SK-N-SH treated with all-trans-retinoic acid at 6 μM for 48 hours (cell line): ENCODE results near the gene OR1L8.

Experiments
- ATAC-seq: fragments of 200-7000 bp; cut with Tn5 transposase; 3 replicates; pipeline ENCODE4 v1.9.1; 2020; ENCODE audit warnings: mild to moderate bottlenecking, moderate library complexity
- ARNTL ChIP-seq: fragments of 450-650 bp; formaldehyde crosslinking; IDR thresholded peaks from 2 replicates; pipeline ENCODE4 v1.5.0; 2020; ENCODE audit warnings: low read depth, mild to moderate bottlenecking, moderate library complexity, borderline replicate concordance
- BACH2 ChIP-seq: fragments of 250-450 bp; sonication (Bioruptor Pico); IDR thresholded peaks from 2 replicates; pipeline ENCODE4 v1.9.0; 2021; ENCODE audit warnings: mild to moderate bottlenecking, borderline replicate concordance
- CREB5 ChIP-seq: fragments of 250-450 bp; sonication (Bioruptor Pico); IDR thresholded peaks from 2 replicates; pipeline ENCODE4 v1.5.1; 2020; ENCODE audit warnings: low read depth, mild to moderate bottlenecking, moderate library complexity
- CSDC2 ChIP-seq: fragments of 250-450 bp; sonication (Bioruptor Pico); IDR thresholded peaks from 2 replicates; pipeline ENCODE4 v1.5.0; 2020; ENCODE audit warnings: mild to moderate bottlenecking, moderate library complexity
- CSRNP3 ChIP-seq: fragments of 250-450 bp; sonication (Bioruptor Pico); IDR thresholded peaks from 2 replicates; pipeline ENCODE4 v1.5.1; 2021; ENCODE audit warnings: mild to moderate bottlenecking, moderate library complexity
- ESRRG ChIP-seq: fragments of 250-450 bp; sonication (Bioruptor Pico); IDR thresholded peaks from 2 replicates; pipeline ENCODE4 v1.6.1; 2021; ENCODE audit warnings: mild to moderate bottlenecking
- GLIS3 ChIP-seq: fragments of 250-450 bp; sonication (Bioruptor Pico); IDR thresholded peaks from 2 replicates; pipeline ENCODE4 v1.5.0; 2020; ENCODE audit warnings: mild to moderate bottlenecking, moderate library complexity
- ISL1 ChIP-seq: fragments of 250-450 bp; sonication (Bioruptor Pico); IDR thresholded peaks from 2 replicates; pipeline ENCODE4 v2.1.2; 2022; ENCODE audit warnings: mild to moderate bottlenecking, moderate library complexity
- PATZ1 ChIP-seq: fragments of 250-450 bp; sonication (Bioruptor Pico); IDR thresholded peaks from 2 replicates; pipeline ENCODE4 v1.8.0; 2020; ENCODE audit warnings: mild to moderate bottlenecking, moderate library complexity, borderline replicate concordance
- POU6F1 ChIP-seq: fragments of 250-450 bp; sonication (Bioruptor Pico); IDR thresholded peaks from 2 replicates; pipeline ENCODE4 v1.8.0; 2021; ENCODE audit warnings: low read depth, mild to moderate bottlenecking, moderate library complexity, borderline replicate concordance
- PPARA ChIP-seq: fragments of 250-450 bp; sonication (Bioruptor Pico); IDR thresholded peaks from 2 replicates; pipeline ENCODE4 v1.5.0; 2020; ENCODE audit warnings: mild to moderate bottlenecking, borderline replicate concordance
- RARB ChIP-seq: fragments of 250-450 bp; sonication (Bioruptor Pico); IDR thresholded peaks from 2 replicates; pipeline ENCODE4 v1.8.0; 2021; ENCODE audit warnings: mild to moderate bottlenecking, moderate library complexity
- SNAI2 ChIP-seq: fragments of 250-450 bp; sonication (Bioruptor Pico); IDR thresholded peaks from 2 replicates; pipeline ENCODE4 v1.5.0; 2020; ENCODE audit warnings: mild to moderate bottlenecking, moderate library complexity
- TCF4 ChIP-seq: fragments of 250-450 bp; sonication (Bioruptor Pico); IDR thresholded peaks from 2 replicates; pipeline ENCODE4 v1.8.0; 2021; ENCODE audit warnings: mild to moderate bottlenecking, moderate library complexity, borderline replicate concordance
- TOX ChIP-seq: fragments of 250-450 bp; sonication (Bioruptor Pico); IDR thresholded peaks from 2 replicates; pipeline ENCODE4 v1.8.0; 2021; ENCODE audit warnings: mild to moderate bottlenecking, moderate library complexity, borderline replicate concordance
- TSHZ2 ChIP-seq: fragments of 250-450 bp; sonication (Bioruptor Pico); IDR thresholded peaks from 2 replicates; pipeline ENCODE4 v1.5.0; 2020; ENCODE audit warnings: mild to moderate bottlenecking, moderate library complexity
- ZC3H10 ChIP-seq: fragments of 250-450 bp; sonication (Bioruptor Pico); IDR thresholded peaks from 2 replicates; pipeline ENCODE4 v1.5.1; 2021; ENCODE audit warnings: mild to moderate bottlenecking, moderate library complexity
- ZFP3 ChIP-seq: fragments of 250-450 bp; sonication (Bioruptor Pico); IDR thresholded peaks from 2 replicates; pipeline ENCODE4 v1.5.0; 2020; ENCODE audit warnings: mild to moderate bottlenecking, moderate library complexity
- ZFP30 ChIP-seq: fragments of 450-650 bp; formaldehyde crosslinking; IDR thresholded peaks from 2 replicates; pipeline ENCODE4 v1.5.0; 2022; ENCODE audit warnings: mild to moderate bottlenecking, moderate library complexity
- ZNF565 ChIP-seq: fragments of 450-650 bp; formaldehyde crosslinking; conservative IDR thresholded peaks from 2 replicates; pipeline ENCODE4 v1.5.0; 2020; ENCODE audit warnings: low read depth, mild to moderate bottlenecking, moderate library complexity
- ZNF8 ChIP-seq: fragments of 450-650 bp; formaldehyde crosslinking; IDR thresholded peaks from 2 replicates; pipeline ENCODE4 v1.5.0; 2020; ENCODE audit warnings: mild to moderate bottlenecking, moderate library complexity

OR1L8 gene

GRCh38 chr9:122519376-122519775, 63.8 kb downstream of the OR1L8 start:
- no peak for TF ChIP-seq TOX (CRISPR knock-in tag)
- no peak for TF ChIP-seq GLIS3 (CRISPR knock-in tag)
- no peak for TF ChIP-seq ZNF8 (CRISPR knock-in tag)
- no peak for TF ChIP-seq ZFP3 (CRISPR knock-in tag)
- no peak for TF ChIP-seq PATZ1 (CRISPR knock-in tag)
- TF ChIP-seq PPARA (CRISPR knock-in tag): no peak
- TF ChIP-seq CSDC2 (CRISPR knock-in tag): no peak
- TF ChIP-seq CREB5 (CRISPR knock-in tag): no peak
- no peak for TF ChIP-seq ESRRG (CRISPR knock-in tag)
- no peak for TF ChIP-seq ZC3H10 (CRISPR knock-in tag)
- TF ChIP-seq ARNTL (CRISPR knock-in tag): no peak
- TF ChIP-seq TSHZ2: no peak
- TF ChIP-seq CSRNP3 (CRISPR knock-in tag): no peak
- no peak for TF ChIP-seq POU6F1 (CRISPR knock-in tag)
- TF ChIP-seq BACH2 (CRISPR knock-in tag): no peak
- no peak for TF ChIP-seq ZFP30 (CRISPR knock-in tag)
- no peak for TF ChIP-seq SNAI2
- no peak for TF ChIP-seq ZNF565 (CRISPR knock-in tag)
- TF ChIP-seq TCF4 (CRISPR knock-in tag): no peak
- no peak for TF ChIP-seq RARB (CRISPR knock-in tag)
- no peak for ATAC-seq

- ATAC-seq: no peak
- TF ChIP-seq CREB5 (CRISPR knock-in tag): no peak
- no peak for TF ChIP-seq TCF4 (CRISPR knock-in tag)
- no peak for TF ChIP-seq TOX (CRISPR knock-in tag)
These were observed 64.3 kb downstream of the OR1L8 start, which contains the start of gene OR1J4 for GRCh38 chr9:122518841-122519240. Gene OR1J4 (plus strand): TSS chr9:122519141. CDS start chr9:122519141, 0 bp downstream.

- no peak for ATAC-seq
- no peak for TF ChIP-seq ZNF8 (CRISPR knock-in tag)
- TF ChIP-seq BACH2 (CRISPR knock-in tag): no peak
- TF ChIP-seq TCF4 (CRISPR knock-in tag): no peak
- TF ChIP-seq TSHZ2: no peak
- no peak for TF ChIP-seq PPARA (CRISPR knock-in tag)
- no peak for TF ChIP-seq ISL1
- no peak for TF ChIP-seq CSRNP3 (CRISPR knock-in tag)
- TF ChIP-seq SNAI2: no peak
- TF ChIP-seq ARNTL (CRISPR knock-in tag): no peak
These were observed 65.0 kb downstream of the OR1L8 start for GRCh38 chr9:122518226-122518625.
